Sigmoid colon (tissue), 4 donors: ENCODE data around the gene GRIK3.

Experiments
- CTCF ChIP-seq, 4 experiments: fragments of 450-650 bp in 3 of 4; fragments of 200-600 bp in 1 of 4; IDR thresholded peaks; one replicate each; pipeline ENCODE4 v1.5.1; 2016 to 2019; ENCODE audit warnings: antibody characterized with exemption in 4 of 4, mild to moderate bottlenecking in 3 of 4, moderate library complexity in 2 of 4
- EP300 ChIP-seq, 4 donors: sonication (generic); formaldehyde crosslinking; IDR thresholded peaks; one replicate each; pipeline ENCODE4 v1.6.1; 2017; ENCODE audit warnings: antibody characterized with exemption in 4 of 4
- POLR2A ChIP-seq, 2 donors: fragments of 450-650 bp; IDR thresholded peaks; one replicate each; pipeline ENCODE4 v1.6.1; 2016; ENCODE audit warnings: antibody characterized with exemption in 2 of 2, mild to moderate bottlenecking in 2 of 2, moderate library complexity in 2 of 2
- POLR2AphosphoS5 ChIP-seq, 4 donors: sonication (generic); formaldehyde crosslinking; IDR thresholded peaks; one replicate each; pipeline ENCODE4 v1.6.1; 2017; ENCODE audit warnings: antibody characterized with exemption in 4 of 4

GRCh38 chr1:36990928-36991327 lies 43.4 kb downstream of the GRIK3 start:
- TF ChIP-seq POLR2A (IDR thresholded peaks at IDR 0.05) (no peak), CTCF (IDR thresholded peaks at IDR 0.05) (no peak), EP300 (IDR thresholded peaks at IDR 0.05) (no peak), POLR2AphosphoS5 (IDR thresholded peaks at IDR 0.05) (no peak)
